ENCODE measurements around the gene INSC. TPM values are rescaled to one million over a fixed set of nuclear protein-coding genes. Genes with fewer than 3 reads are reported as not detected.

INSC gene
- total RNA-seq, 1 donor from 2014 or later: not detected

DNA sequence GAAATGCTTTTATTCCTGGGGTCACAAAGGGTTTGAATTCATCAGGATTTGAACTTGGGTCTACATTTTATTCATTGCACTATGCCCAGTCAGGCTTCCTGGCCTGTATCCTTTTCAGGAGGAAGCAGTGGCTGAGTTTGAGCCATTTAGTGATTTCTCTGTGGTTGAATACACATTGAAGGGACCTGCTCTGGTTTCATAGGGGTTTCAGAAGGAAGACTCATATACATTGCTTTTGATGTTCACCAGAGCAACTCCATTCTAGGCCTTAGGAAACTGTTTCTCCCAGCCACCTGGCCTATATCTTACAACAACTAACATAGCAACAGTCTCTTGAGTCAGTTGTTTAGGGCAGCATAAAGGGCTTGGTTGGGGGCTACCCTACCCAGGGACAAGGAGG is 165.7 kb downstream of the INSC start:
- Mint-ChIP-seq H3K4me3 (ENCODE audit: unreplicated experiment) (no peak overlapping the region), H3K27ac (ENCODE audit: unreplicated experiment) (no peak overlapping the region), H3K4me1 (ENCODE audit: unreplicated experiment) (peaks cover 19% of the 10 kb centered on the region), H3K9me3 (ENCODE audit: unreplicated experiment) (no peaks in the 10 kb centered on the region), H3K27me3 (ENCODE audit: unreplicated experiment) (no peaks in the 10 kb centered on the region), H3K36me3 (ENCODE audit: unreplicated experiment) (no peaks in the 10 kb centered on the region)
- TF ChIP-seq, protein P1, sequence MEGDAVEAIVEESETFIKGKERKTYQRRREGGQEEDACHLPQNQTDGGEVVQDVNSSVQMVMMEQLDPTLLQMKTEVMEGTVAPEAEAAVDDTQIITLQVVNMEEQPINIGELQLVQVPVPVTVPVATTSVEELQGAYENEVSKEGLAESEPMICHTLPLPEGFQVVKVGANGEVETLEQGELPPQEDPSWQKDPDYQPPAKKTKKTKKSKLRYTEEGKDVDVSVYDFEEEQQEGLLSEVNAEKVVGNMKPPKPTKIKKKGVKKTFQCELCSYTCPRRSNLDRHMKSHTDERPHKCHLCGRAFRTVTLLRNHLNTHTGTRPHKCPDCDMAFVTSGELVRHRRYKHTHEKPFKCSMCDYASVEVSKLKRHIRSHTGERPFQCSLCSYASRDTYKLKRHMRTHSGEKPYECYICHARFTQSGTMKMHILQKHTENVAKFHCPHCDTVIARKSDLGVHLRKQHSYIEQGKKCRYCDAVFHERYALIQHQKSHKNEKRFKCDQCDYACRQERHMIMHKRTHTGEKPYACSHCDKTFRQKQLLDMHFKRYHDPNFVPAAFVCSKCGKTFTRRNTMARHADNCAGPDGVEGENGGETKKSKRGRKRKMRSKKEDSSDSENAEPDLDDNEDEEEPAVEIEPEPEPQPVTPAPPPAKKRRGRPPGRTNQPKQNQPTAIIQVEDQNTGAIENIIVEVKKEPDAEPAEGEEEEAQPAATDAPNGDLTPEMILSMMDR (IDR thresholded peaks at IDR 0.05): no peak
- no peak for DNase-seq (ENCODE audit: extremely low spot score, unreplicated experiment)

DNA sequence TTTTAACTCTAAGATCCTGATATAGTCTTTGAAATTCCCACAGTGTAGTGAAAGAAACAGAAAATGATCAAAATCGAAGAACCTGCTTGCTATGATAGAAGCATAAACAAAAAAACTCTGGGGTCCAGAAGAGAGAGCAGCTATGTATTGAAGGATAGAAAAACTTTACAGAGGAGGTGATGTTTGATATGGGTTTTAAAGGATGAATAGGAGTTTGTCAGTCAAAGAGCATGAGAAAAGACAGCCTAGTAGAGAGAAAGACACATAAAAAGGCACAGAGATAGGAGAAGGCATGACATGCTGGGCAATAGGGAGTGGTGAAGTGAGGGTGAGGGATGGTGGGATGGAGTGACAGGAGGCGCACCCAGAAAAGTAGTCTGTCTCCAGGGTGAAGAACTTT is 168.0 kb downstream of the INSC start:
- Mint-ChIP-seq H3K27ac (ENCODE audit: unreplicated experiment) (no peak overlapping the region), H3K27me3 (ENCODE audit: unreplicated experiment) (no peaks in the 10 kb centered on the region), H3K36me3 (ENCODE audit: unreplicated experiment) (no peaks in the 10 kb centered on the region), H3K4me1 (ENCODE audit: unreplicated experiment) (peaks cover 9% of the 10 kb centered on the region), H3K9me3 (ENCODE audit: unreplicated experiment) (no peaks in the 10 kb centered on the region), H3K4me3 (ENCODE audit: unreplicated experiment) (no peak overlapping the region)
- TF ChIP-seq, protein P1 (IDR thresholded peaks at IDR 0.05): no peak
- no peak for DNase-seq (ENCODE audit: extremely low spot score, unreplicated experiment)

DNA sequence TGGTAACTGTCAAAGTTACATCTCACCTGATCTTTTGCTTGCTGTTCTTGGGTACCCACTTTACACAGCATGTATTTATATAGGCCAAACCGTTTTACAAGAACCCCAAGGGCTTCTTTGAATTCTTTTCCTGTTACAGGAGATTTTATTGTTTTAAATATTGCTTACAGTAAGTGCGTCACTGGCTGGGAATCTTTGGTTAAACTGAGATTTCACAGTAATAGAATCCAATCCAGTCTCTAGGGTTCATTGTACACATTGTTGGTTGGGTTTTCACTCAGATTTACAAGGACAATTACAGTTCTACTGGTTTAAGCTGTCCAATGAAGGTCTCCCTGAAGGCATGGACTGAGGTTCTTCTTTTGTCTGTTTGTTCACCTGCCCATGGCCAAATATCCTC is 171.7 kb downstream of the INSC start:
- TF ChIP-seq, protein P1 (IDR thresholded peaks at IDR 0.05): no peak
- Mint-ChIP-seq H3K4me1 (ENCODE audit: unreplicated experiment) (no peaks in the 10 kb centered on the region), H3K27ac (ENCODE audit: unreplicated experiment) (no peak overlapping the region), H3K9me3 (ENCODE audit: unreplicated experiment) (no peaks in the 10 kb centered on the region), H3K27me3 (ENCODE audit: unreplicated experiment) (peaks cover 3% of the 10 kb centered on the region), H3K36me3 (ENCODE audit: unreplicated experiment) (no peaks in the 10 kb centered on the region), H3K4me3 (ENCODE audit: unreplicated experiment) (no peak overlapping the region)
- no peak for DNase-seq (ENCODE audit: extremely low spot score, unreplicated experiment)

DNA sequence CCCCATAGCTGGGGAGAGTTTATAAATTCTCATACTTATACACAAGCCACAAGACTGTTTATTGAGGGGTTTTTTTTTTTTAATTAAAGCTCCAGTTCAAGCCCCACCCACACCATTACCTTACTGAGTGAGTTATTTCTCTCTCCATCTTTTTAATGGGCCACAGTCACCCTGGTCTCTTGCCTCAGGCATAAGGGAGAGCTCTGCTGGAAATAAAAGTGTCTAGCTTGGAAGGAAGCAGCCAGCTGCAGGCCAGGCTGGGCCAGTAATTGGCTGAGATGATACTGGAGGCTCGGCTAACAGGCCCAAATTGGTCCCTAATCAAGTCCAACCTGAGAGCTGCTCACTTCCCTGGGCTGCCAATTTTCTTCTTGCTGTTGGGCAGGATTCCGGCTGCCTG is 174.1 kb downstream of the INSC start:
- Mint-ChIP-seq H3K27me3 (ENCODE audit: unreplicated experiment) (peaks cover 3% of the 10 kb centered on the region), H3K9me3 (ENCODE audit: unreplicated experiment) (no peaks in the 10 kb centered on the region), H3K36me3 (ENCODE audit: unreplicated experiment) (no peaks in the 10 kb centered on the region), H3K4me1 (ENCODE audit: unreplicated experiment) (no peaks in the 10 kb centered on the region), H3K4me3 (ENCODE audit: unreplicated experiment) (no peak overlapping the region), H3K27ac (ENCODE audit: unreplicated experiment) (no peak overlapping the region)
- no peak for DNase-seq (ENCODE audit: extremely low spot score, unreplicated experiment)
- TF ChIP-seq, protein P1 (IDR thresholded peaks at IDR 0.05): no peak

DNA sequence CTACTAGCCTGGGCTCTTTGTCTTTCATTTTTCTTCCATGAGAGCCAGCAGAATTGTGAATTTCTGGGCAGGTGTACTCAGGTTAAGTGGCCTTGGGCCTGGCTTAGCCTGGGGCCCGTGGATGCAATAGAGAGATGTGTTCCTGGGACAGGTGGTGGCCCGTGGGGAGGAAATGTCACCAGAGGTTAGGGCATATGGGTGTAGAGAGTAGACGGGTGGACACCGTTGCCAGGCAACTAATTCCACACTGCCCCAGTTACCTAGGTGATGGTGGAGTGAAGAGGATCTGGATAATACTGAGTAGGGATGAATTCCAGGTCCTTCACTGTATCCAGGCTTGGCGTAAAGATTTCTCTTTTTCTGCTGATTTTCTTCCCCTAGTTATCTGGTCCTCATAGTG is 175.0 kb downstream of the INSC start:
- no peaks in the 10 kb centered on the region for H3K36me3 Mint-ChIP-seq (ENCODE audit: unreplicated experiment)
- H3K27me3 Mint-ChIP-seq (ENCODE audit: unreplicated experiment): peaks cover 3% of the 10 kb centered on the region
- H3K9me3 Mint-ChIP-seq (ENCODE audit: unreplicated experiment): no peaks in the 10 kb centered on the region
- TF ChIP-seq, protein P1 (IDR thresholded peaks at IDR 0.05): no peak
- H3K27ac Mint-ChIP-seq (ENCODE audit: unreplicated experiment): no peak overlapping the region
- H3K4me3 Mint-ChIP-seq (ENCODE audit: unreplicated experiment): no peak overlapping the region
- no peak for DNase-seq (ENCODE audit: extremely low spot score, unreplicated experiment)
- no peaks in the 10 kb centered on the region for H3K4me1 Mint-ChIP-seq (ENCODE audit: unreplicated experiment)
